Muscle of arm (tissue), 12 donors: Measurements from ENCODE around the gene PRKAG1. TPM values are rescaled to one million over a fixed set of nuclear protein-coding genes. Genes with fewer than 3 reads are reported as not detected.

Experiments used
- DNase-seq: peaks from one replicate; pipeline ENCODE4 v3.0.0-alpha.2; 2013
- polyA plus RNA-seq, 12 donors: library from polyadenylated mRNA; unstranded; fragments of 120-200 nt; gene quantifications; one replicate each; pipeline ENCODE4 v1.2.1, GENCODE V29; 2013; ENCODE audit not compliant: insufficient read length in 12 of 12

The PRKAG1 gene
- polyA plus RNA-seq, 12 donors, result 52.9 to 77.7 (median 59.4) TPM; not detected in 1

- DNase-seq, result no peak
These were observed 14.3 kb upstream of the PRKAG1 start for GRCh38 chr12:49032679-49033447.

- DNase-seq, result no peak
These were observed 13.7 kb upstream of the PRKAG1 start for GRCh38 chr12:49032276-49032675.

GRCh38 chr12:49031573-49032161, 13.1 kb upstream of the PRKAG1 start:
- DNase-seq, result no peak

GRCh38 chr12:49030714-49031572, 12.4 kb upstream of the PRKAG1 start:
- DNase-seq, result no peak

- no peak for DNase-seq
These were observed 11.5 kb upstream of the PRKAG1 start for GRCh38 chr12:49030119-49030518.

GRCh38 chr12:49028666-49029275, 10.2 kb upstream of the PRKAG1 start:
- DNase-seq, result no peak

GRCh38 chr12:49027846-49028555, 9.4 kb upstream of the PRKAG1 start:
- no peak for DNase-seq

GRCh38 chr12:49026678-49027480, 8.3 kb upstream of the PRKAG1 start:
- no peak for DNase-seq

GRCh38 chr12:49026101-49026500, 7.5 kb upstream of the PRKAG1 start:
- no peak for DNase-seq

- DNase-seq, result no peak
These were observed 6.9 kb upstream of the PRKAG1 start for GRCh38 chr12:49025463-49025862.

- no peak for DNase-seq
These were observed 6.0 kb upstream of the PRKAG1 start for GRCh38 chr12:49024543-49024942.

- no peak for DNase-seq
These were observed 5.2 kb upstream of the PRKAG1 start for GRCh38 chr12:49023812-49024211.

GRCh38 chr12:49022558-49023178, 4.1 kb upstream of the PRKAG1 start:
- DNase-seq, result no peak

GRCh38 chr12:49021292-49021915, 2.8 kb upstream of the PRKAG1 start:
- DNase-seq, result no peak

GRCh38 chr12:49020441-49020840, 1.9 kb upstream of the PRKAG1 start:
- DNase-seq, result no peak

- DNase-seq, result no peak
These were observed 1.1 kb upstream of the PRKAG1 start for GRCh38 chr12:49019443-49020324.

- DNase-seq, result no peak
These were observed 499 bp upstream of the PRKAG1 start for GRCh38 chr12:49019120-49019430.

GRCh38 chr12:49017891-49018260, 700 bp downstream of the PRKAG1 start:
- DNase-seq, result peak; percentile 46

GRCh38 chr12:49015196-49015595, 3.4 kb downstream of the PRKAG1 start:
- DNase-seq, result no peak
